GM19193 (cell line): Measurements from ENCODE around the gene ZNF599.

Experiments
- POLR2A ChIP-seq: IDR thresholded peaks from 4 replicates; pipeline ENCODE4 v1.6.1; 2011; ENCODE audit not compliant: insufficient read depth, insufficient read length; ENCODE audit errors: extremely low read depth

Gene ZNF599

GRCh38 chr19:34766386-34766785 is 6.6 kb downstream of the ZNF599 start:
- TF ChIP-seq POLR2A = no peak

GRCh38 chr19:34759218-34759917 is 13.6 kb downstream of the ZNF599 start:
- no peak for TF ChIP-seq POLR2A

- no peak for TF ChIP-seq POLR2A
Observed at GRCh38 chr19:34757441-34757840, 15.6 kb downstream of the ZNF599 start.

- TF ChIP-seq POLR2A = no peak
Observed at GRCh38 chr19:34744896-34745690, 27.9 kb downstream of the ZNF599 start.

- TF ChIP-seq POLR2A = no peak
Observed at GRCh38 chr19:34734537-34735103, 38.4 kb downstream of the ZNF599 start.

- peak; percentile 79 for TF ChIP-seq POLR2A
Observed at GRCh38 chr19:34733746-34734536, 39.1 kb downstream of the ZNF599 start, which contains the start of gene ZNF181. ZNF181 (plus strand) TSS chr19:34734243; CDS start chr19:34735038, 795 bp downstream.

GRCh38 chr19:34733266-34733745 is 39.7 kb downstream of the ZNF599 start:
- TF ChIP-seq POLR2A = no peak

GRCh38 chr19:34732612-34733211 is 40.3 kb downstream of the ZNF599 start:
- no peak for TF ChIP-seq POLR2A

GRCh38 chr19:34731964-34732363 is 41.1 kb downstream of the ZNF599 start:
- no peak for TF ChIP-seq POLR2A

- no peak for TF ChIP-seq POLR2A
Observed at GRCh38 chr19:34731019-34731829, 41.8 kb downstream of the ZNF599 start.

GRCh38 chr19:34725400-34725799 is 47.6 kb downstream of the ZNF599 start:
- no peak for TF ChIP-seq POLR2A

GRCh38 chr19:34722353-34722752 is 50.7 kb downstream of the ZNF599 start:
- TF ChIP-seq POLR2A = no peak

- TF ChIP-seq POLR2A = no peak
Observed at GRCh38 chr19:34715357-34715756, 57.7 kb downstream of the ZNF599 start.

- no peak for TF ChIP-seq POLR2A
Observed at GRCh38 chr19:34713262-34713637, 59.8 kb downstream of the ZNF599 start.
